Sigmoid colon (tissue), 7 donors: ENCODE measurements around the gene ABCA1. TPM values are rescaled to one million over a fixed set of nuclear protein-coding genes. Genes with fewer than 3 reads are reported as not detected.

Experiments used
- DNase-seq: peaks from one replicate; pipeline ENCODE4 v3.0.0-alpha.2; 2019
- H3K27ac ChIP-seq, 4 donors: fragments of 200-600 bp; sonication (generic); one replicate each; pipeline ENCODE4 v1.5.1; 2016 to 2019; ENCODE audit warnings: mild to moderate bottlenecking in 1 of 4
- H3K27me3 ChIP-seq, 3 donors: fragments of 200-600 bp; sonication (generic); one replicate each; pipeline ENCODE4 v1.5.1; 2019; ENCODE audit warnings: mild to moderate bottlenecking in 1 of 3
- H3K36me3 ChIP-seq, 4 donors: fragments of 200-600 bp; sonication (generic); one replicate each; pipeline ENCODE4 v1.5.1; 2016 to 2019
- H3K4me1 ChIP-seq, 4 donors: fragments of 200-600 bp; sonication (generic); one replicate each; pipeline ENCODE4 v1.5.1; 2017 to 2019
- H3K4me3 ChIP-seq, 4 donors: fragments of 200-600 bp; sonication (generic); one replicate each; pipeline ENCODE4 v1.5.1; 2017 to 2019; ENCODE audit warnings: mild to moderate bottlenecking in 2 of 4, moderate library complexity in 1 of 4
- H3K9me3 ChIP-seq, 4 donors: fragments of 200-600 bp in 3 of 4; sonication (generic) in 3 of 4; one replicate each; pipeline versions ENCODE4 v1.5.1 to v1.6.1; 2013 to 2019
- CTCF ChIP-seq, 4 experiments: fragments of 450-650 bp in 3 of 4; fragments of 200-600 bp in 1 of 4; IDR thresholded peaks; one replicate each; pipeline ENCODE4 v1.5.1; 2016 to 2019; ENCODE audit warnings: antibody characterized with exemption in 4 of 4, mild to moderate bottlenecking in 3 of 4, moderate library complexity in 2 of 4
- EP300 ChIP-seq, 4 donors: sonication (generic); formaldehyde crosslinking; IDR thresholded peaks; one replicate each; pipeline ENCODE4 v1.6.1; 2017; ENCODE audit warnings: antibody characterized with exemption in 4 of 4
- POLR2A ChIP-seq, 2 donors: fragments of 450-650 bp; IDR thresholded peaks; one replicate each; pipeline ENCODE4 v1.6.1; 2016; ENCODE audit warnings: antibody characterized with exemption in 2 of 2, mild to moderate bottlenecking in 2 of 2, moderate library complexity in 2 of 2
- POLR2AphosphoS5 ChIP-seq, 4 donors: sonication (generic); formaldehyde crosslinking; IDR thresholded peaks; one replicate each; pipeline ENCODE4 v1.6.1; 2017; ENCODE audit warnings: antibody characterized with exemption in 4 of 4
- WGBS, 2 donors: extraction: QIAGEN DNeasy Blood & Tissue Kit; methylation state at CpG; one replicate each; pipeline ENCODE4 v1.1.7; 2013; 5-methylcytosine and 5-hydroxymethylcytosine counted together
- intact Hi-C: fragments of 100-400 bp; cut with DNase I; formaldehyde crosslinking; loops from one replicate; pipeline ENCODE4 v1.15.1; 2023
- polyA plus RNA-seq, 3 donors: library from polyadenylated mRNA; stranded (reverse); fragments of 200-250 nt; gene quantifications; one replicate each; pipeline ENCODE4 v1.2.3, GENCODE V29; 2013
- total RNA-seq, 4 donors: library from RNA; depleted of rRNA; stranded (reverse); fragments of >200 nt; gene quantifications; one replicate each; pipeline ENCODE4 v1.1.0, GENCODE V29; 2016
- donor health status: healthy with polysubstance abuse.
- donor health status: Bipolar disorder and iron deficiency.
- donor health status: healthy.

ABCA1 gene
- total and polyA plus RNA-seq, 7 donors: 2.4 to 110 (median 76.7) TPM

- Histone ChIP-seq H3K36me3 (peaks cover 87 to 100% (median 98%) of the 10 kb centered on the region in 4 donors), H3K4me1 (peaks cover 0 to 11% (median 0%) of the 10 kb centered on the region in 4 donors), H3K27me3 (no peaks in the 10 kb centered on the region), H3K27ac (no peak overlapping the region), H3K9me3 (no peaks in the 10 kb centered on the region), H3K4me3 (no peak overlapping the region)
- WGBS, 2 donors: 87 to 92% methylated on average over 7 of the region's 7 CpGs
- TF ChIP-seq POLR2AphosphoS5 (IDR thresholded peaks at IDR 0.05): no peak
- TF ChIP-seq EP300 (IDR thresholded peaks at IDR 0.05): no peak
- TF ChIP-seq CTCF (IDR thresholded peaks at IDR 0.05): no peak
- TF ChIP-seq POLR2A (IDR thresholded peaks at IDR 0.05): no peak
- DNase-seq: no peak
- intact Hi-C loops: no loop called here
Observed at GRCh38 chr9:104800068-104800785, 127.7 kb downstream of the ABCA1 start.

DNA sequence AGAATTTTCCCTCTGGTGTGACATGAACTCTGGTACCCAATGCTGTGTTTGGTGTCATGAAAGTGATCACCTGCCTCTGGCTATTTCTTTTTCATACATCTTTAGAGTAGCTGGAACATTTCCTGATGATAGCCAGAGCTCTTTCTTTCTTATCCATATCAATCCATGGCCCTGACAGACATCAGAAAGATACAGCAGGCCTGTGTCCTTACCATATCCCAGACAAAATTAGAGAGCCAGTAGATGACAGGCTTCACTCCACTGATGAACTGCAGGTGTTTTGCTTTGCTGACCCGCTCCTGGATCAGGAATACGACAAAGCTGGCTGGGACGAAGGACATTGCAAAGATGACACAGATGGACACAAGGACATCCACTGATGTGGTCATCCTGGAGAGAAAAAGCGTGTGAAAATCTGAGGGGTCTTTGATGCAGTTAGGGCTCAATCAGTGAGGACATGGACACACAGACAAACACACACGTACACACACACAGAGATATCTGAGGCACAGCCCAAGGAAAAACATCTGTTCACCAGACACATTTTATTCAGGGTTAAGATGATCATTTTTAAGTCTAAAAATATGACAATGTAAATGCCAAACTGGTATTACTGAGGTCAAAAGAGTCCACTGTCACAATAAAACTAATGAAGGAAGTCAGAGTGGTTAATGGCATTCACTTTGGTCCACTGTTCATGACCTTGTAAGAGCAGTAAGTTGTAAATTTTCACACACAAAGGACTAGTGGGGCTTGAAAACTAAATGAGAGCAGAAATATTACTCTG lies 129.6 kb downstream of the ABCA1 start:
- no peaks in the 10 kb centered on the region for H3K27me3 ChIP-seq
- WGBS, 2 donors: 90 to 94% methylated on average over 5 of the region's 5 CpGs
- H3K4me3 ChIP-seq: no peak overlapping the region
- peak overlapping the region in 1 of 4 donors; percentile 3 for H3K27ac ChIP-seq
- TF ChIP-seq POLR2AphosphoS5 (IDR thresholded peaks at IDR 0.05) (no peak), POLR2A (IDR thresholded peaks at IDR 0.05) (no peak), CTCF (IDR thresholded peaks at IDR 0.05) (no peak), EP300 (IDR thresholded peaks at IDR 0.05) (no peak)
- H3K9me3 ChIP-seq: no peaks in the 10 kb centered on the region
- intact Hi-C loops: no loop called here
- peaks cover 83 to 100% (median 97%) of the 10 kb centered on the region in 4 donors for H3K36me3 ChIP-seq
- DNase-seq: no peak
- peaks cover 0 to 12% (median 0%) of the 10 kb centered on the region in 4 donors for H3K4me1 ChIP-seq

DNA sequence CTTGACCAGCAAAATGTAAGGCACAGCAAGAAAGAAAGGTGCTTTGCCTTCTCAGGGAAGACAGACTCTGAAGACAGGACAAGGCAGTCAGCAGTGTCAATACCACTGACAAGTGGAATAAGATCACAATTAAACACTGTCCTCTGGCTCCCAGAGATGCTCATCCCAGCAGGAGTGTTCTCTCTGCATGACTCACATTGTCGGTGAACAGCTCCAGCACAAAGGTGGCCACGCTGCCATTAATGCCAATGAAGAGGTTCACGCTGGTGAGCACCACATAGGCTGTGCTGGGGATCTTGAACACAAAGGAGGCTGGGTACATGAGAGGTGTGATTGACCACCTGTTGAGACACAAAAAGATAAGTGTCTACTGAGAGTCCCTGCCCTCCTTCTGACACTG lies 132.1 kb downstream of the ABCA1 start:
- Histone ChIP-seq H3K36me3 (peaks cover 67 to 100% (median 96%) of the 10 kb centered on the region in 4 donors), H3K27ac (no peak overlapping the region), H3K4me3 (no peak overlapping the region), H3K9me3 (no peaks in the 10 kb centered on the region), H3K27me3 (no peaks in the 10 kb centered on the region), H3K4me1 (peaks cover 0 to 12% (median 0%) of the 10 kb centered on the region in 4 donors)
- 94 to 95% methylated on average over 3 of the region's 3 CpGs for whole genome bisulfite sequencing, 2 donors
- intact Hi-C loops: no loop called here
- DNase-seq: no peak
- TF ChIP-seq POLR2AphosphoS5 (IDR thresholded peaks at IDR 0.05): no peak
- TF ChIP-seq POLR2A (IDR thresholded peaks at IDR 0.05): no peak
- no peak for TF ChIP-seq CTCF (IDR thresholded peaks at IDR 0.05)
- TF ChIP-seq EP300 (IDR thresholded peaks at IDR 0.05): no peak

GRCh38 chr9:104795082-104795481 lies 132.9 kb downstream of the ABCA1 start:
- H3K27me3 ChIP-seq: no peaks in the 10 kb centered on the region
- TF ChIP-seq EP300 (IDR thresholded peaks at IDR 0.05) (no peak), POLR2A (IDR thresholded peaks at IDR 0.05) (no peak), POLR2AphosphoS5 (IDR thresholded peaks at IDR 0.05) (peak in 1 of 4 donors; percentile 10), CTCF (IDR thresholded peaks at IDR 0.05) (no peak)
- WGBS, 2 donors: 70 to 78% methylated on average over 1 of the region's 1 CpG
- peaks cover 0 to 12% (median 0%) of the 10 kb centered on the region in 4 donors for H3K4me1 ChIP-seq
- no peak for DNase-seq
- H3K4me3 ChIP-seq: no peak overlapping the region
- intact Hi-C loops: no loop called here
- H3K27ac ChIP-seq: no peak overlapping the region
- peaks cover 59 to 100% (median 96%) of the 10 kb centered on the region in 4 donors for H3K36me3 ChIP-seq
- no peaks in the 10 kb centered on the region for H3K9me3 ChIP-seq
